Stimulated activated CD4-positive, alpha-beta T cell treated with anti-CD3 and anti-CD28 coated beads, Interleukin-12 subunit alpha, Interleukin-12 subunit beta, amount 100 ng/mL, for 4 hours (primary cell): Measurements from ENCODE around the gene ABCF3.
"Not testable (repeated sequence)": the region's sequence is repeated elsewhere in the genome, so short reads cannot be mapped to it uniquely, and the experiment has no call there.

Source experiments
- DNase-seq: peaks from one replicate; pipeline ENCODE4 v3.0.0-alpha.2; 2020

Gene ABCF3, protein sequence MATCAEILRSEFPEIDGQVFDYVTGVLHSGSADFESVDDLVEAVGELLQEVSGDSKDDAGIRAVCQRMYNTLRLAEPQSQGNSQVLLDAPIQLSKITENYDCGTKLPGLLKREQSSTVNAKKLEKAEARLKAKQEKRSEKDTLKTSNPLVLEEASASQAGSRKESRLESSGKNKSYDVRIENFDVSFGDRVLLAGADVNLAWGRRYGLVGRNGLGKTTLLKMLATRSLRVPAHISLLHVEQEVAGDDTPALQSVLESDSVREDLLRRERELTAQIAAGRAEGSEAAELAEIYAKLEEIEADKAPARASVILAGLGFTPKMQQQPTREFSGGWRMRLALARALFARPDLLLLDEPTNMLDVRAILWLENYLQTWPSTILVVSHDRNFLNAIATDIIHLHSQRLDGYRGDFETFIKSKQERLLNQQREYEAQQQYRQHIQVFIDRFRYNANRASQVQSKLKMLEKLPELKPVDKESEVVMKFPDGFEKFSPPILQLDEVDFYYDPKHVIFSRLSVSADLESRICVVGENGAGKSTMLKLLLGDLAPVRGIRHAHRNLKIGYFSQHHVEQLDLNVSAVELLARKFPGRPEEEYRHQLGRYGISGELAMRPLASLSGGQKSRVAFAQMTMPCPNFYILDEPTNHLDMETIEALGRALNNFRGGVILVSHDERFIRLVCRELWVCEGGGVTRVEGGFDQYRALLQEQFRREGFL

DNA sequence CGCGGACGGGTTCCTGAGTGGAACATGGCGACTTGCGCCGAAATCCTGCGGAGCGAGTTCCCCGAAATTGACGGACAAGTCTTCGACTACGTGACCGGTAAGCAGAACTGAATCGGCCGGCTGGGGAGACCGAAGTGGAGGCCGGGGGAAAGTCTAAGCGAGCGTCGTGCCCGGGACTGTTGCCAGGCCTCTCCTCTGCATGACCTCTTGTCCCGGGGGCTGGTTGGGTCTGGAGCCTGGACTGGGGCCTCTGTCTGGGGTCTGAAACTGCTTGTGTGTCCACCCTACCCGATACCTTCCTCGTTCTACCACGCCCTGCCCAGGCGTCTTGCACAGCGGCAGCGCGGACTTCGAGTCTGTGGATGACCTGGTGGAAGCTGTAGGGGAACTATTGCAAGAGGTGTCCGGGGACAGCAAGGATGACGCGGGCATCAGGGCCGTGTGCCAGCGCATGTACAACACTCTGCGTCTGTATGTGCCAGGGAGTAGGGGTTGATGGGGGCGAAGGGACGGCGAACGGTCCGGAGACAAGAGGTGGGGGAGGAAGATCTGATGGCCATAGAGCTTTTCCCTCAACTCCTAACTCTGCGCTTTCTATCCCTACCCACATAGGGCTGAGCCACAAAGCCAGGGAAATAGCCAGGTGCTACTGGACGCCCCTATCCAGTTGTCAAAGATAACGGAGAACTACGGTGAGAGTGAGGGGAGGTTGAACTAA is at the start of gene ABCF3:
Gene ABCF3, plus strand, starts transcription at position 16 of the 718 bp plus-strand sequence. Its CDS starts 9 bp downstream, at position 25.
- no peak for DNase-seq

DNA sequence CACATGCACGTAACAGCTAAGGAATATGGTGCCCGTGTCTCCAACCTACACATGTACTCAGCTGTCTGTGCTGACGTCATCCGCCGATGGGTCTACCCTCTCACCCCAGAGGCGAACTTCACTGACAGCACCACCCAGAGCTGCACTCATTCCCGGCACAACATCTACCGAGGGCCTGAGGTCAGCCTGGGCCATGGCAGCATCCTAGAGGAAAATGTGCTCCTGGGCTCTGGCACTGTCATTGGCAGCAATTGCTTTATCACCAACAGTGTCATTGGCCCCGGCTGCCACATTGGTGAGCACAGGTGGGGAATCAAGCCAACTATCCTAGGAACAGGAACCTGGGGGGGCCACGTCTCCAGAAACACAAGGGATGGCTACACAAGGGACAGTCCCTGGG is 45.6 kb upstream of the ABCF3 start:
- DNase-seq: no peak

DNA sequence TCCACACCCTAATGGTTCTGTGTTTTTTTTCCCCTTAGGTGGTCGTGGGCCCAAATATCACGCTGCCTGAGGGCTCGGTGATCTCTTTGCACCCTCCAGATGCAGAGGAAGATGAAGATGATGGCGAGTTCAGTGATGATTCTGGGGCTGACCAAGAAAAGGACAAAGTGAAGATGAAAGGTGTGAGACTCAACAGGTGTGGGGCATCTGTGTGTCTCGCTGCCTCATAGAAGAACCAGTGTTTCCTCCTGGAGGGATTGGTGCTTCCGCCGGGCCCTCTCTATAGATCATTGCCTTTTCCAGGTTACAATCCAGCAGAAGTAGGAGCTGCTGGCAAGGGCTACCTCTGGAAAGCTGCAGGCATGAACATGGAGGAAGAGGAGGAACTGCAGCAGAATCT is 43.8 kb upstream of the ABCF3 start:
- DNase-seq: no peak

GRCh38 chr3:184143327-184143726 is 42.7 kb upstream of the ABCF3 start:
- no peak for DNase-seq

DNA sequence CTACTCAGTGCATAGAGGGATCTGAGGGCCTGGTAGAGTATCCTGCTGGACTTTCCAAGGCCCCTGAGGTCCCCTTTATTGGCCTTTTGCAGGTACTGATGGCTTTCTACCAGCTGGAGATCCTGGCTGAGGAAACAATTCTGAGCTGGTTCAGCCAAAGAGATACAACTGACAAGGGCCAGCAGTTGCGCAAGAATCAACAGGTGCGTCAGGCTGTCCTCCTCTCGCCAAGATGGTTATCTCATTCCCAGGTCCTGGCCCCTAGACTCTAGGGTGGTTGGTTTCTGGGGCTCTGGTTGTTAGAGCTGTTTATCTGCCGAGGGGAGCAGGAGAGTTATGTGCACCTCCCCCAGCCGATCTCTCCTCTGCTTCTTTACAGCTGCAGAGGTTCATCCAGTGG is 41.5 kb upstream of the ABCF3 start:
- DNase-seq: no peak

- DNase-seq: peak; percentile 14
Observed at GRCh38 chr3:184145111-184145524, 40.9 kb upstream of the ABCF3 start.

- no peak for DNase-seq
Observed at GRCh38 chr3:184145751-184146270, 40.2 kb upstream of the ABCF3 start.

DNA sequence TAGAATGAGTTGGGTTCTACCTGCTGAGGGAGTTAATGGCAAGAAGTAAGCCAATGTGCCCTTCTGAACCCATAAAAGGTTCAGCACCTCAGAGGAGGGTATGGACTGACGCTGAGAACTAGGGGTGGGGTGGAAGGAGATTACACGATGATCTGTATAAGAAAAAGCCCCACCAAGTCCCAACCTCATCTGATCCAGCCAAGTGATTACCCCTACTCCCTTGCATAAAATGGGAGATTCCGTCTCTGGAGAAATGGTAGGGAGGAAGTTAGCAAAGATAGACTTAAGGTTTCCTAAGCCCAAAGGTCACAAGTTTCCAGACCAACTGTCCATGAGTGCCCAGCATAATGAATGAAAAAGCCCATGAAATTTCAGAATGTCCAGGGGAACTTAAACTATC is 37.9 kb upstream of the ABCF3 start:
- no peak for DNase-seq

GRCh38 chr3:184149123-184149522 is 36.9 kb upstream of the ABCF3 start:
- no peak for DNase-seq

DNA sequence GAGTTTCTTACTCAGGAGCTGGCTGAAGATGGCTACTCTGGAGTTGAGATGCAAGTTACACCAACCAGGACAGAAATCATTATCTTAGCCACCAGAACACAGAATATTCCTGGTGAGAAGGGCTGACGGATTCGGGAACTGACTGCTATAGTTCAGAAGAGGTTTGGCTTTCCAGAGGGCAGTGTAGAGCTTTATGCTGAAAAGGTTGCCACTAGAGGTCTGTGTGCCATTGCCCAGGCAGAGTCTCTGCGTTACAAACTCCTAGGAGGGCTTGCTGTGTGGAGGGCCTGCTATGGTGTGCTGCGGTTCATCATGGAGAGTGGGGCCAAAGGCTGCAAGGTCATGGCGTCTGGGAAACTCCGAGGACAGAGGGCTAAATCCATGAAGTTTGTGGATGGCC is 36.2 kb upstream of the ABCF3 start:
- DNase-seq: not testable (repeated sequence)

GRCh38 chr3:184154885-184155643 is 30.9 kb upstream of the ABCF3 start, which contains the start of gene DVL3:
Gene DVL3, plus strand, starts transcription at chr3:184155377. Its CDS starts 259 bp downstream, at chr3:184155636.
- DNase-seq: peak; percentile 38

- DNase-seq: peak; percentile 48
Observed at GRCh38 chr3:184155644-184156521, 30.1 kb upstream of the ABCF3 start.

DNA sequence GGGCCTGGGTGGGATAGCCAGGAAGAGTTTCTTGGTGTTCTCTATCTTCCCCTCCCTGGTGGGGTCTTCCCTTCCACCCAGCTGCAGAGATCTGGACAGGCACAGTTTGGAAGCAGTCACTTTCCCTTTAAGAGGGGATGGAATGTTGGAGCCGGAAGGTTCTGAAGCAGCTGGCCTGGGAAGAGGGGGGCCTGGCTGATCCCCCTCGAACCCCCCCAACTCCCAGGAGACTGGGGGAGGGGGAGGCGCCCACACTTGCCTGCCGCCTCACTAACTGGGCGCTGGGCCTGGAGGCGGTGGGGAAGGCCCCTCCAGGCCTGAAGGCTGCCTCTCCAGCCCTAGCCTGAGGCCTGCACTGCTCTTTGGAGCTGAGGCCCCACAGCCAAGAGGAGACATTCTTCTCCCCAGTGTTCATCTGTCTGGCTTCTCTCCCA is 29.5 kb upstream of the ABCF3 start:
- no peak for DNase-seq

DNA sequence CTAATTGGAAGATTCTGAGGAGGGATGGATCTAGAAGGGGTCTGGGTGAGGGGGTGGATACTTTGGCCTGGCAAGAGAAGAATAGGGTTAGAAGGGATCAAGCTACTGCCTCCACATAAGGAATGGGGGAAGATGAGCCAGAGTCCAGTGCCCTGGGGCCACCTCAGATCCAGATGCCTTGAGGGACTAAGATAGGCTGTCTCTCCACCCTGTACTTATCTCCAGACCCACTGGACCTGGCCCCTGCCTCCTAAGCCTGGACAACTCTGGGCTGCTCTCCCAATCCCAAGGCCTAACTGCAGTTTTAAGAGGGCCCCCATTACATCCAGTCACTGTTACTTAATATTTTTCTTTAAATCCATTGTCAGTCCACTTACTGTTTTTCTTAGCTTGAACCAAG is 28.8 kb upstream of the ABCF3 start:
- no peak for DNase-seq

GRCh38 chr3:184158404-184158803 is 27.6 kb upstream of the ABCF3 start:
- DNase-seq: no peak

DNA sequence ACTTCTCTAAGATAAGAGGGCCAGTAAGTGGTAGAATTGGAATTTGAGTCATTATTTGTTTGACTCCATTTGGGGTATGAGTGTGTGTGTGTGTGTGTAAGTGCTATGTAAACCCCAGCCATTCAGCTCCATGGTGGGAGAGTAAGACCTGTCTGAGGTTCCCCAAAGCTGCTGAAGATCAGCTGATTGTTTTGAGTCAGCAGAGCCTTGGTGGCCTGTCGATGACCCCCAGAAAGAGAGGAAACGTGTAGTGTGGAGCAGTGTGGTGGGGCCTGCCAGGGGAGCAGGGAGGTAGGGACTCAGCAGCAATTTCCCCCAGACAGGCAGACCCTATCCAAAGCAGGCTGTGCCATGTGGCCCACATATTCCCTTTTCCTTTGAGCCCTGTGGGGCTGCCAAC is 25.5 kb upstream of the ABCF3 start:
- no peak for DNase-seq

DNA sequence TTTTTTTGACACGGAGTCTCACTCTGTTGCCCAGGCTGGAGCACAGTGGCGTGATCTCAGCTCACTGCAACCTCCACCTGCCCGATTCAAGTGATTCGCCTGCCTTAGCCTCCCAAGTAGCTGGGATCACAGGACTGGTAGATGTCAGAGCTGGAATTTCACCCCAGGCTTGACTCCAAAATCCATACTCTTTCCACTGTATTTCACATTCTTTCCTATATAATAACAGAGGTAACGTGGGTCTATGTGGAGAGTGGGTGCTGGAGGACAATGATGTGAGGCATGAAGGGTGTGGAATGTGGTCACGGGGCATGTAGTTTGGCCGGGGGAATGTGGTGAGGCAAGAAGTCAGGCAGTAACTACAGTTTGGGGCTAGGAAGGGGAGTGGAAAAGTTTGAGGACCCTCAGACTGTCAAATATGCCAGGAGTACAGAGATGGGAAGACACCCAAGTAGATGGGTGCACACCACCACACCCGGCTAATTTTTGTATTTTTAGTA is 23.4 kb upstream of the ABCF3 start:
- not testable (repeated sequence) for DNase-seq

DNA sequence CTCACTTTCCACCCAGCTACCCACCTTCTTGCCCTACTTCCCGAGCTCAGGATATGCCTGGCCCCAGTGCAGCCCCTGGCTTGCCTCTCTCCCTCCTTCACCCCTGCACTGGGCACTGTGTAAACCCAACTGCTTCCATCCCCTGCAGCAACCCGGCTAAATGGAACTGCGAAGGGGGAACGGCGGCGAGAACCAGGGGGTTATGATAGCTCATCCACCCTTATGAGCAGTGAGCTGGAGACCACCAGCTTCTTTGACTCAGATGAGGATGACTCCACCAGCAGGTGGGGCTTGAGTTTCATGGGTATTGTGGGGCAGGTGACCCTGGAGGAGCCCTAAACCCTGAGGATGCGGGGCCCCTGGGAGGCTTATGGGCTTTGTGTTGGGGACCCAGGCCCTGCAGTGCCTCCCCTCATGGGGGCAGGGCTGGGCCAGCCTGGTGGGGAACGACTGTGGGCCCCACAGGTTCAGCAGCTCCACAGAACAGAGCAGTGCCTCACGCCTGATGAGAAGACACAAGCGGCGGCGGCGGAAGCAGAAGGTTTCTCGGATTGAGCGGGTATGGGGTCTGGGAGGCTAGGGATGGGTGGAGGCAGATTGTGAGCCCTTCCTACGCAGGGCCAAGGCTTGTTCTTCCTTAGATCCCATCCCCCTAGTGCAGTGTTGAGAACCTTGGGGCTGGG is 21.2 kb upstream of the ABCF3 start:
- DNase-seq: no peak

DNA sequence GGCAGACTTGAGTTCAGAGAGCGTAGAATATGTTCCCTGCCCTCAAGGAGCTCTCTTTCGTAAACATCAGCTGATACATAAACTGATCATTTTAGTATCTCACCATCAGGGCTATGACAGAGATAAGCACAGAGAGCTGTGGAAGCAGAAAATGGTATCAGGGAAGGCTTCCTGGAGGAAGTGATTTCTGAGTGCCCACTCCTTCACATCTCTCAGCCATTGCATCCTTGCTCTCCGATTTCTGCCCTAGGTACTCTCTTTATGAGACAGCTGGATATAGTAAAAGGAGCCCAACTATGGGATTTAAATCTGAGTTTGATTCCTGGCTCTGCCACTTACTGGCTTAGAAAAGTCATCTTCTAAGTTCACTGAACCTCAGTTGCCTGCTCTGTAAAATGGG is 20.5 kb upstream of the ABCF3 start:
- DNase-seq: no peak

GRCh38 chr3:184166671-184167070 is 19.3 kb upstream of the ABCF3 start:
- no peak for DNase-seq

DNA sequence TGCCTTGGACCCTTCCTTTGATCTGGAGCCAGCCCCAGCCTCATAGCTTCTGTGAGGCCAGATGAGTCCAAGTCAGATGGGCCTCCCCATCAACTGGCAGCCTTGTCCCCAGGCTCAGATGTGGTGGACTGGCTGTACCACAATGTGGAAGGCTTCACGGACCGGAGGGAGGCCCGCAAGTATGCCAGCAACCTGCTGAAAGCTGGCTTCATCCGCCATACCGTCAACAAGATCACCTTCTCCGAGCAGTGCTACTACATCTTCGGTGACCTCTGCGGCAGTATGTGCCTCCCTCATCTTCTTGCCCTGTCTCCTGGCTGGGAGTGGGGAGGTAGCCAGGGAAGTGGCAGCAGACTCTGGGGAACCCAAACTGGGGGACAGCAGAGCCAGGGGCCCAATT is 18.2 kb upstream of the ABCF3 start:
- DNase-seq: no peak
